ENCODE measurements around the gene LPCAT1. TPM values are rescaled to one million over a fixed set of nuclear protein-coding genes. Genes with fewer than 3 reads are reported as not detected.

The LPCAT1 gene
- total RNA-seq, 2 donors from 2014 or later: 31.3 to 37.7 TPM

DNA sequence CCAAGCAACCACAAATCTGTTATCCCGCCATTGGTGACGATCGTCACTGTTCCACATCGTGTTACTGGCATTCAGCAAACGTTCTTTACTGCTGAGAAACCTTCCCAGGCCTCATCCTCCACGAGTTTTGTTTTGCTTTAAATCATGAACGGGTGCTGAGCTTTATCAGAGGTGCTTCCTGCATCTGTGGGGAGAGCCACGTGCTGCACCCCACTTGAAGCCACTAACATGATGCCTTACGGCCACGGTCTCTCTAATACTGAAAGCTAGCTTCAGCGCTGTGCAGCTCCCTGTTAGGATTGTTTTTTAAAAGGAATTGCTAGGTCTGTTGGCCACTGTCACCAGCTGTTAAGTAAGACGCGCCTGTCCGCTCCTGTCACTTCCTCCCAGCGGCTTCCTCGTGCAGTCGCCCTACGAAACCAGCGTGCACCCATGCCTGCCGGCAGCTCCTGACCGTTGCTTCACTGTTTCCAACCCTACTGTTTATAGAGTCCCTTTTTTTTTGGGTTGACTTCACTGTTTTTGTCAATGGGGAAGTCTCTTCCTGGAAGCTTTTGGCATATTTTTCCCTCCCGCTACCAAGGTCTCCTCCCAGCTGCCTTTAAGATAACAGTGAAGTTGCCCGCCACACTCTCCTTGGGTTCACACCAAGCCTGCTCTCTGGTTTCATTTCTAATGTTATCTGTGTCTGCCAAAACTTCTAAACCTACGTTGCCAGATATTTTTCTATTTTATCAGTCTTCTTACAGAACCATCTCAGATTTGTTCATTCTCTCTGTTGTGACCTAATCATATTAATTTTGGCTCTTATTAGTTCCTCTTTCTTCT is 20.3 kb downstream of the LPCAT1 start:
- Mint-ChIP-seq H3K4me3 (peak overlapping the region in 1 of 2 donors; percentile 52), H3K27ac (peak overlapping the region; percentile 36), H3K36me3 (ENCODE audit: insufficient read depth in 2 of 2) (peaks cover 0 to 5% of the 10 kb centered on the region in 2 donors), H3K9me3 (no peaks in the 10 kb centered on the region), H3K27me3 (ENCODE audit: low read depth) (no peaks in the 10 kb centered on the region), H3K4me1 (ENCODE audit: low read depth) (peaks cover 13% of the 10 kb centered on the region)
- DNase-seq (no peak), ATAC-seq (replicated peaks in 1 of 2) (no peak)

DNA sequence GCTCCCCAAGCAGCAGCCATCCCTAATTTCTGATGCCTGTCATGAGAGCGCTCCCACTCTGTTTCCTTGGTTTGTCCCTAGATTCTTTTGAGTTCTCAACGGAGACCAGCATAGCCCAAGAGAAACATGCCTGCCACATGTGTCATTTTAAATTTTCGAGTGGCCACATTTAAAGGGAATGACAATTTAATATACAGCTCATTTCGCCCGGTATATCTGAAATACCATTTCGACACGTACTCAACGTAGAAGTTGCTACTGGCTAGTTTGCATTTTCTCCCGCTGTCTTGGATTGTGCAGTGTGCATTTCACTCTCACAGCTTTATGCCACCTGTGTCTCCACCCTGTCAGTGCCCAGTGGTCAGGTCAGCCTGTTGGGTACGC is 21.0 kb downstream of the LPCAT1 start:
- no peak for DNase-seq
- Mint-ChIP-seq H3K27me3 (ENCODE audit: low read depth) (no peaks in the 10 kb centered on the region), H3K36me3 (ENCODE audit: insufficient read depth in 2 of 2) (peaks cover 0 to 5% of the 10 kb centered on the region in 2 donors), H3K27ac (no peak overlapping the region), H3K9me3 (no peaks in the 10 kb centered on the region), H3K4me1 (ENCODE audit: low read depth) (peaks cover 13% of the 10 kb centered on the region), H3K4me3 (no peak overlapping the region)
- ATAC-seq (replicated peaks in 1 of 2): no peak

DNA sequence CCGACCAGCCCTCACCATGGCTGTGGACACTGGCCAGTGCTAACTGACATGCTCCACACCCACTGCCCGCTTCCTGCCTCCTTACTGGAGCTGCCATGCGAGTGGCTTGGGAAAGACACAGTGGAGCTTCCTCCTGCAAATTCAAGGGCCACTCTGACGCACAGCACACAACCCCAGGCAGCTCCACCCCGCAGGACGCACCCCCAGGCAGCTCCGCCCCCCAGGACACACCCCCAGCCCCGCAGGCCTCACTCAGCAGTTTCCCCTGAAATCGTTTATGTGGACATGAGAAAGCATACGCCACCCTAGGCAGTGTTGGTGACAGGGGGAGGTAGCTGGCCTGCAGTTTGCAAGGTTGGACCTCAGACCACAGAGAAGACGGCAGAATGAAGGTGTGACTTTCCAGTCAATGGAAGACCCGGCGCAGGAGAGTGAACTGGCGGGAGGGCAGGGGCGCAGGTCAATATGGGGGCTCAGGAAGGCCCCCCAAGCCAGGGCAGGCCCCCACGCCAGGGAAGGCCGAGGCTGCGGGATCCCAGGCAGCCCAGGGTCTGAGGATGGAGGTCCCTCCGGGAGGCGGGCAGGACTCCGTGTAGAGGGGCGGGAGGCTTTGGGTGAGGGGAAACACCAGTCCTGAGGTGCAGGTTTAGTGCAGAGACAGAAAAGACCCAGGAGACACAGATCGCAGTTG is 21.6 kb downstream of the LPCAT1 start:
- H3K9me3 Mint-ChIP-seq: no peaks in the 10 kb centered on the region
- ATAC-seq (replicated peaks in 1 of 2) (peak; percentile 41 to 64), DNase-seq (no peak)
- no peak overlapping the region for H3K27ac Mint-ChIP-seq
- H3K4me3 Mint-ChIP-seq: no peak overlapping the region
- peaks cover 0 to 5% of the 10 kb centered on the region in 2 donors for H3K36me3 Mint-ChIP-seq (ENCODE audit: insufficient read depth in 2 of 2)
- peaks cover 14% of the 10 kb centered on the region for H3K4me1 Mint-ChIP-seq (ENCODE audit: low read depth)
- no peaks in the 10 kb centered on the region for H3K27me3 Mint-ChIP-seq (ENCODE audit: low read depth)

DNA sequence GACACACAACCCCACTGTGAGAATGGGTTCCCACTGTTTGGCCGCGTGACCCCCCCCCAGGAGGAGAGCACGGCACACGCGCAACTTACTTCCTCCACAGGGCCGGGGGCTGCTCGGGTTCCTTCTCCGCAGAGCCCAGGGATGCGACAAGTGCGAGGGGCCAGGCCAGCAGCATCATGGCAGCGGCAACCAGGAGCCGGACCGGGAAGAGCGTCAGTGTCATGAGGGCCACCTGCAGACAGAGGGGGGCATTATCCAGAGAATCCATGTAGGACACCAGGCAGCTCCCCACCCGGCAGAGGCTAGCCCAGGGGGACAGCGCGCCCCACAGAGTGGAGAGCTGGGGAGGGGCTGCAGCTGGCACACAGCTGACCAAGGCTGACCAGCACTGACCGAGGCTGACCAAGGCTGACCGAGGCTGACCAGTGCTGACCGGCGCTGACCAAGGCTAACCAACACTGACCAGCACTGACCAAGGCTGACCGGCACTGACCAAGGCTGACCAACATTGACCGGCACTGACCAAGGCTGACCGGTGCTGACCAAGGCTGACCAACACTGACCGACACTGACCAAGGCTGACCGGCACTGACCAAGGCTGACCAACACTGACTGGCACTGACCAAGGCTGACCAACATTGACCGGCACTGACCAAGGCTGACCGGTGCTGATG is 22.3 kb downstream of the LPCAT1 start:
- no peak overlapping the region for H3K4me3 Mint-ChIP-seq
- H3K27ac Mint-ChIP-seq: no peak overlapping the region
- peak in 1 of 2 donors; percentile 13 for ATAC-seq (replicated peaks in 1 of 2)
- peaks cover 19% of the 10 kb centered on the region for H3K4me1 Mint-ChIP-seq (ENCODE audit: low read depth)
- no peaks in the 10 kb centered on the region for H3K27me3 Mint-ChIP-seq (ENCODE audit: low read depth)
- no peak for DNase-seq
- no peaks in the 10 kb centered on the region for H3K9me3 Mint-ChIP-seq
- peaks cover 0 to 5% of the 10 kb centered on the region in 2 donors for H3K36me3 Mint-ChIP-seq (ENCODE audit: insufficient read depth in 2 of 2)

DNA sequence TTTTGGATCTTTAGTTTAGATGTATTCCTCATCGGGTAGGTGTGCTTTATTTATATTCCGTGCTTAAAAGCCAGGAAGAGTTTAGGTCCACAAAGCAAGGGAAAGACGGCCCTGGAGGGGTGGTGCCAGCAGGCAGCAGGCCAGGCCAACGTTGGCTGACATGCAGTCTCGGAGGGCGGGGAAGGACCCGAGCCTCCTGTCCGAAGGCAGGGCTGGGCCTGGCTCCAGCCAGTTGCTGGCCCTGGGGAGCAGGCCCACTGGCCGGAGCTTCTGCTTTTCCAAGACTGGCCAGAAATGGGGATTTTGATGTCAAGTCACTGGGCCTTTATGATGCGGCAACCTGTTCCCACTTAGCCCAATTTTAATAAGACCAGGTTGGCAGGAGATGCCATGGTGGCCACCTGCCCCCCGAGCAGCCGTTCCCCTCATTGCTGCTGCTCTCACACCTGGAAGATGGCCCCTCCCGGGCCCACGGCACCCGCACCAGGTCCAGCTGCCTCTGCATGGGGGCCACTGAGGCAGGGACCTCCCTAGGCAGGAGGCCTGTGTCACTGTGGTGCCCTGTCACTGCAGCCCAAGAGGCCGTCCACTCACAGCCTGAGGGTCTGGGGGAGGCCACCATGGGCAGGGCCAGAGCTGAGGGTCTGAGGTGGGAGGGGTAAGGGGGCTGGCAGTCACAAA is 23.2 kb downstream of the LPCAT1 start:
- ATAC-seq (replicated peaks in 1 of 2) (no peak), DNase-seq (no peak)
- H3K4me3 Mint-ChIP-seq: no peak overlapping the region
- H3K27me3 Mint-ChIP-seq (ENCODE audit: low read depth): no peaks in the 10 kb centered on the region
- H3K36me3 Mint-ChIP-seq (ENCODE audit: insufficient read depth in 2 of 2): peaks cover 0 to 5% of the 10 kb centered on the region in 2 donors
- H3K4me1 Mint-ChIP-seq (ENCODE audit: low read depth): peaks cover 27% of the 10 kb centered on the region
- H3K27ac Mint-ChIP-seq: no peak overlapping the region
- no peaks in the 10 kb centered on the region for H3K9me3 Mint-ChIP-seq

DNA sequence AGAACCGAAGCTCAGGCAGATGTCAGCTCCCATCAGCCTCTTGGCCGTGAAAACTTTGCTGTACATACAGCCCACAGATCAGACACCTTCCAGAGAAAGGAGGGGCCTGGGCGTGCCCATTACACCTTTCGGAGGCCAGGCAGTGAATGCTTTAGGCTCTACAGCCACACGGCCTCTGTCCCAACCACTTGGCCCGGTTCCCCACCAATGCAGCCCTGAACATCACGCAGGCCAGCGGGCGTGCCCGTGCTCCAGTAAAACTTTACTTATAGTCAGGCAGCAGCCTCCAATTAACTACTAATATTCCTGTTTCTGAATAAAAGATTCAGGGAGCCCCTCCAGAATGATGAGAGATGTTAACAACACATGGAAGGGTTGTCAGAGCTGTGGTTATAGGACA is 23.9 kb downstream of the LPCAT1 start:
- H3K4me1 Mint-ChIP-seq (ENCODE audit: low read depth): peaks cover 34% of the 10 kb centered on the region
- peaks cover 0 to 5% of the 10 kb centered on the region in 2 donors for H3K36me3 Mint-ChIP-seq (ENCODE audit: insufficient read depth in 2 of 2)
- no peaks in the 10 kb centered on the region for H3K27me3 Mint-ChIP-seq (ENCODE audit: low read depth)
- no peak overlapping the region for H3K4me3 Mint-ChIP-seq
- H3K9me3 Mint-ChIP-seq: no peaks in the 10 kb centered on the region
- no peak overlapping the region for H3K27ac Mint-ChIP-seq
- DNase-seq: no peak
- no peak for ATAC-seq (replicated peaks in 1 of 2)

DNA sequence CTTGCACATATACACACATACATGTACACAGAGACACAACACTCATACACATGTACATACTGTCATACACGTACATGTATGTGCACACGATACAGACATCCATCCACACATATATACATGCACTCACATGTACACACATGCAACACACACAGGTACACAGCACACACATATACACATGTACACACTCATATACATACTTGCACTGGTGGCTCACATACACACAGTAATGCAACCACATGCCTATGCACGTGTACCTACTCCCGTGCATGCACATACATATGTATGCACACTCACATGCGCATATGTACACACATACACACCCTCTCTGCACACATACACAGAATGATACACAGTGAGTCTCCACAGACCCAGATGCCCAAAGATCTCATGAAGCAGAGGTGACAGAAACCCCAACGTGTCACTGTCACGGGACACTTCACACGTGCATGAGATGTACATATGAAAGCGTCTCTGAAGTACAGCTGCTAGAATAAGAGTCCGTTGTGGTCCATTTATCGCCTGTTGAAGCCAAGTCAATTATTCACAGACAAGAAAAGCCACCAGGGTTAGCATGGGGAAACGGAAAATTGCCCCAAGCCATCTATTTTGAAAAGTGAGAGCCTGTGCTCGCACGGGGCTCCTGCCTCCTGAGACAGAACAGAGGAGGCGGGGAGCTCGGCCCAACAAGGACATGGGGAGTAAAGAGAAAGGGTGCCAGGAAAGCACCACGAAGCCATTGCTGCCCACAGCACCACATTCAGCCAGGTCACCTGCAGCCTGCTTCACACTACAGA is 24.9 kb downstream of the LPCAT1 start:
- Mint-ChIP-seq H3K4me1 (ENCODE audit: low read depth) (peaks cover 31% of the 10 kb centered on the region), H3K36me3 (ENCODE audit: insufficient read depth in 2 of 2) (peaks cover 0 to 5% of the 10 kb centered on the region in 2 donors), H3K9me3 (no peaks in the 10 kb centered on the region), H3K27me3 (ENCODE audit: low read depth) (no peaks in the 10 kb centered on the region), H3K4me3 (no peak overlapping the region), H3K27ac (no peak overlapping the region)
- ATAC-seq (replicated peaks in 1 of 2) (no peak), DNase-seq (no peak)

DNA sequence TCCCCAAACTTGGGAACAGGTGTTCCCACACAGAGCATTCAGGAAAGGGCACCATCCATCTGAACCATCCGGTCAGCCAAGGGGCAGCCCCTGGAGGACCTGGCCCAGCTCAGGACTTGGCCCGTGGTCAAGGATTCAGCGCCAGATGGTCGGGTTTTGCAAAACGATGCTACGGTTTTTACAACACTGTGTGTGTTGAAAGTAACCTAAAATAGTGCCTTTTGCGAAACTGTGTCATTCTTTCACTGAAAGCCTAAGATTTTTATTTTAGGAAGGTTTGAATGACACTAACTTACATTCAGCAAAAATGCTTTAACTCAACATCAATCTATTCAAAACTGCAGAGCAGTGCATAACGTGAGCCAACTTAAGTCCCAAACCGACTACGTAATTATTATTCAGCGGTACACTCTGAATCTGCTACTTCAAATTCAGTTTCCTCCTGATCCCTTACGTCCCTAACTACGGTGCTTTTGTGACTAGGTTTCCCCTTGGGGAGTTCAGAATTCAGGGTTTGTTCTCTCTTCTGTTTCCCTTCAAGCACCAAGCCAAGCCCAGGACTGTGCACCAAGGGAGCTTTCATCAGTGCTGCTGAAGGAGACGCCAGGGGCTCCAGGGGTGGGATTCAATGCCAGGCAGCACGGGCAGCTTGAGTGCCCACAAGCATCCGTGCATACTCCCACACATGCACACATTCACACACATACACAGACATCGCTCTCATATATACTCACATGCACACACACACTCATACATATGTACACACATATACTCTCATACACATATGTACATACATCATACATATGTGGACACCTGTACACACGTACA is 25.8 kb downstream of the LPCAT1 start:
- Mint-ChIP-seq H3K27ac (no peak overlapping the region), H3K27me3 (ENCODE audit: low read depth) (no peaks in the 10 kb centered on the region), H3K4me1 (ENCODE audit: low read depth) (peaks cover 30% of the 10 kb centered on the region), H3K36me3 (ENCODE audit: insufficient read depth in 2 of 2) (peaks cover 0 to 3% of the 10 kb centered on the region in 2 donors), H3K4me3 (no peak overlapping the region), H3K9me3 (no peaks in the 10 kb centered on the region)
- ATAC-seq (replicated peaks in 1 of 2): no peak
- DNase-seq: no peak

DNA sequence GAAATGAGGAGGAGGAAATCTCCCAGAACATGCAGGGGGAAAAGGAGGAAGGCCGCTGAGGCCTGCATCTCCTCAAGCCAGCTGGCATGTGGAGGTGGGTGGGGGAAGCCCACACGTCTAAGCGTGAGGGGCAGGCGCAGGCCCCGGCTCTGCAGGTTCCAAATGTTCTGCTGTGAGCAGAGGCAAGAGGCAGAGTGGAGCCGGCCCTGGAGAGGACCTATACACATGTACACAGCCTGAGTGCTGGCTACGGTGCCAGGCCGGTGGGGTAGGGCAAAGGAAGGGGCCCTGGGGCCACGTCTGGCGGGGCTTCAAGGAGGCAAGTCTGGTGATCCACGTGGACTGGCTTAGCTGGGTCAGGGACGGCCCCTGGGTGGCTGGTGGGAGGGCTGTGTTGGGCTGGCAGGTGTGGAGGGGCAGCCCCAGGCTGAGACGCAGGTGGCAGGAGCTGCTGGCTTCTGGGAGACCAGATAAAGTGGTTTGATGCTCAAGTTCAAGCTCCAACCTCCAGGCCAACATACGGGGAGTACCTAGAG is 26.4 kb downstream of the LPCAT1 start:
- no peak overlapping the region for H3K27ac Mint-ChIP-seq
- no peaks in the 10 kb centered on the region for H3K27me3 Mint-ChIP-seq (ENCODE audit: low read depth)
- H3K4me3 Mint-ChIP-seq: no peak overlapping the region
- H3K4me1 Mint-ChIP-seq (ENCODE audit: low read depth): peaks cover 30% of the 10 kb centered on the region
- DNase-seq: no peak
- H3K9me3 Mint-ChIP-seq: no peaks in the 10 kb centered on the region
- H3K36me3 Mint-ChIP-seq (ENCODE audit: insufficient read depth in 2 of 2): peaks cover 0 to 2% of the 10 kb centered on the region in 2 donors
- ATAC-seq (replicated peaks in 1 of 2): no peak

DNA sequence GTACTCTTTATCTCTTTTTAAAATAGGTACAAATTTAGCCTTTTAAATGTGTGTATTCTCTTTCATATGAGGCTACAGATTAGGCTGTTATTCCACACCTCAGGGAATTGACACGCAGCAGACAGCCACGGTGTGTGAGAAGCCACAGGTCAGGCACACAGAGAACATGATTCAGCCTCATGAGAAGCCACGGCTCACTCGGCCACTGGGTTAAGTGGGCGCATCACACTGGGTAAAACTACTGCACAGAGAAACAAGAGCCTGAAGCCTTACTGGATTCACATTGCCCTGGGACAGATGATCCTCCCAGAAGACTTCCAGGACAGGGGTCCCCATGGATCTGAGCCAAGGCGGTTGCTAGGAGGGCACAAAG is 28.2 kb downstream of the LPCAT1 start:
- DNase-seq (no peak), ATAC-seq (replicated peaks in 1 of 2) (peak; percentile 48 to 50)
- Mint-ChIP-seq H3K4me3 (peak overlapping the region; percentile 40 to 52), H3K9me3 (no peaks in the 10 kb centered on the region), H3K4me1 (ENCODE audit: low read depth) (peaks cover 30% of the 10 kb centered on the region), H3K27me3 (ENCODE audit: low read depth) (no peaks in the 10 kb centered on the region), H3K27ac (peak overlapping the region; percentile 47), H3K36me3 (ENCODE audit: insufficient read depth in 2 of 2) (peaks cover 4 to 6% of the 10 kb centered on the region in 2 donors)

DNA sequence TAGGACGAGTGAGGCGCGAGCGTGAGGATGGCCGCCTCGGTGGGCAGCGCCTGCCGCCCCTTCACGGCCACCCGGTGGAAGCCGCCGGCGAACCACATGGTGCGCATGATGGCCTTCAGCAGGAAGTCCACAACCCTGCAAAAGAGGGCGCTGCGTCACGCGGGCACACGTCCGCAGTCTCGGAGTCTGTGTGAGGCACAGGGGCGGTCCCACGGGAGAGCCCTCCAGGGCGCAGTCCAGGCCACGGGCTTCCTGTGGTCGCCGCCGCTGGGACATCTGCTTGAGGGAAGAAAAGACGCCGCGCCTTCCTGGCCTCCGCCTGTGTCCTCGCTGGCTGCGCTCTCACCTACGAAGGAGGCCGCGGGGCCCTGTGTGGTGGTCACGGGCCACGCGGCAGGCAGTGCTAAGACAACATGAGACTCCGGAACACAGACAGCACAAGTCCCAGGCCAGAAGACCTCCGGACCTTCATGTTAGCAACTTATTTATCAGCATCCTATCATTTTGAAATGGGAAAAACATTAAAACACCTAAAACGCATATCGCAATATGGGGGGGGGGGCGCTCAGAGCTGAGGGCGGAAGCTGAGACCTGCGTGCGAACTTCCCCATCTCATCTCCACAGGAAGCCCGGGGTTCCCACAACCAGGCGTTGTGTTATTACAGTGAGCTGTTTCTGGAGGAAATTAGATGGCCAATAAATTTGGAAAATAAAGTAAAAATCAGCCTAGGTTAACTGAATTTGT is 28.8 kb downstream of the LPCAT1 start:
- H3K27me3 Mint-ChIP-seq (ENCODE audit: low read depth): no peaks in the 10 kb centered on the region
- H3K36me3 Mint-ChIP-seq (ENCODE audit: insufficient read depth in 2 of 2): peaks cover 4 to 6% of the 10 kb centered on the region in 2 donors
- DNase-seq (peak; percentile 19 to 28), ATAC-seq (replicated peaks in 1 of 2) (peak; percentile 43 to 62)
- H3K4me1 Mint-ChIP-seq (ENCODE audit: low read depth): peaks cover 34% of the 10 kb centered on the region
- peak overlapping the region; percentile 47 for H3K27ac Mint-ChIP-seq
- no peaks in the 10 kb centered on the region for H3K9me3 Mint-ChIP-seq
- peak overlapping the region; percentile 40 to 52 for H3K4me3 Mint-ChIP-seq
